H1 (cell line): ENCODE data around the gene SH2D5. TPM values are rescaled to one million over a fixed set of nuclear protein-coding genes. Genes with fewer than 3 reads are reported as not detected.
A peak's percentile ranks its signal among the peaks of the same experiment; 100 is the strongest.

Source experiments
- CTCF ChIA-PET: fragments of 300-600 bp; sonication (Branson Sonifier 250); formaldehyde crosslinking; loops from one replicate; lab custom pipeline; 2021; ENCODE audit not compliant: partially characterized antibody; lab: Charles Lee
- POLR2A ChIA-PET: fragments of 300-600 bp; sonication (Branson Sonifier 250); formaldehyde crosslinking; loops from one replicate; lab custom pipeline; 2021; ENCODE audit warnings: inconsistent platforms; ENCODE audit not compliant: partially characterized antibody; lab: Charles Lee
- DNase-seq, 2 experiments: peaks; one replicate each; pipeline versions ENCODE4 v3.0.0 to v3.0.0-alpha.2; 2010 to 2022; ENCODE audit warnings: low spot score in 2 of 2, low read depth in 1 of 2, mixed read lengths in 1 of 2
- FAIRE-seq: peaks from 2 replicates; lab custom pipeline; 2011; peaks lifted over from hg19 to GRCh38; lab: Jason Lieb, UNC
- H2AFZ ChIP-seq: 2 replicates; pipeline ENCODE4 v1.8.1; 2012; ENCODE audit warnings: low read length, inconsistent platforms
- H2AK5ac ChIP-seq: 2 replicates; pipeline ENCODE4 v1.6.1; 2013; ENCODE audit warnings: low read depth, low read length
- H2BK120ac ChIP-seq: replicated peaks from 2 replicates; pipeline ENCODE3; 2013; ENCODE audit warnings: low read depth, low read length, inconsistent platforms
- H2BK12ac ChIP-seq: 2 replicates; pipeline ENCODE4 v1.6.1; 2013; ENCODE audit warnings: low read depth, low read length
- H2BK15ac ChIP-seq: 2 replicates; pipeline ENCODE4 v1.6.1; 2013; ENCODE audit warnings: low read length
- H2BK20ac ChIP-seq: 2 replicates; pipeline ENCODE4 v1.6.1; 2013; ENCODE audit warnings: low read length
- H2BK5ac ChIP-seq: 2 replicates; pipeline ENCODE4 v1.6.1; 2013; ENCODE audit warnings: low read depth, low read length
- H3K14ac ChIP-seq: 2 replicates; pipeline ENCODE4 v1.6.1; 2013; ENCODE audit warnings: inconsistent platforms; ENCODE audit not compliant: insufficient read length
- H3K18ac ChIP-seq: 2 replicates; pipeline ENCODE4 v1.6.1; 2013; ENCODE audit warnings: low read length; ENCODE audit errors: extremely low read depth
- H3K23ac ChIP-seq: 2 replicates; pipeline ENCODE4 v1.6.1; 2013; ENCODE audit warnings: inconsistent platforms; ENCODE audit not compliant: insufficient read length
- H3K23me2 ChIP-seq: 2 replicates; pipeline ENCODE4 v1.6.1; 2013; ENCODE audit warnings: low read depth, low read length
- H3K27ac ChIP-seq: 2 replicates; pipeline ENCODE4 v1.6.1; 2011; ENCODE audit warnings: low read depth, low read length, inconsistent platforms
- H3K27me3 ChIP-seq, 4 experiments: replicated peaks in 1 of 4; 1 replicate in 1 of 4; 2 replicates in 3 of 4; pipeline versions ENCODE4 v1.6.1 to v1.8.1; 2011 to 2013; ENCODE audit warnings: low read length in 3 of 4, mild to moderate bottlenecking in 3 of 4, inconsistent platforms in 2 of 4, mixed read lengths in 2 of 4, moderate library complexity in 1 of 4; ENCODE audit not compliant: control insufficient read depth in 3 of 4, insufficient read depth in 3 of 4; ENCODE audit errors: extremely low read depth in 1 of 4
- H3K36me3 ChIP-seq, 4 experiments: 2 replicates each; pipeline versions ENCODE4 v1.6.1 to v1.8.1; 2011 to 2013; ENCODE audit warnings: mild to moderate bottlenecking in 4 of 4, low read length in 3 of 4, moderate library complexity in 2 of 4, control low read depth in 1 of 4, inconsistent platforms in 1 of 4; ENCODE audit not compliant: insufficient read depth in 4 of 4, control insufficient read depth in 2 of 4
- H3K4ac ChIP-seq: replicated peaks from 2 replicates; pipeline ENCODE3; 2013; ENCODE audit warnings: low read length, low read depth, mixed read lengths, inconsistent platforms; ENCODE audit not compliant: insufficient read length
- H3K4me1 ChIP-seq, 4 experiments: replicated peaks in 1 of 4; 1 replicate in 1 of 4; 2 replicates in 3 of 4; pipeline versions ENCODE4 v1.6.1 to v1.8.1; 2011 to 2013; ENCODE audit warnings: low read length in 3 of 4, inconsistent platforms in 2 of 4, mixed read lengths in 1 of 4; ENCODE audit not compliant: insufficient read depth in 4 of 4, control insufficient read depth in 3 of 4
- H3K4me2 ChIP-seq, 2 experiments: 2 replicates each; pipeline versions ENCODE4 v1.6.1 to v1.8.1; 2011 to 2013; ENCODE audit warnings: low read depth in 2 of 2, low read length in 2 of 2, control low read depth in 1 of 2, inconsistent platforms in 1 of 2, mild to moderate bottlenecking in 1 of 2; ENCODE audit not compliant: insufficient read depth in 1 of 2
- H3K4me3 ChIP-seq, 4 experiments: fragments of 200-600, 300-600 bp in 1 of 4; sonication (generic), shearing (Covaris generic), sonication (Bioruptor Twin) in 1 of 4; 2 replicates each; pipeline versions ENCODE4 v1.5.1 to v1.8.1; 2011 to 2016; ENCODE audit warnings: low read length in 4 of 4, low read depth in 3 of 4, control low read depth in 2 of 4, inconsistent platforms in 2 of 4, mild to moderate bottlenecking in 2 of 4, mixed read lengths in 1 of 4, moderate library complexity in 1 of 4; ENCODE audit not compliant: insufficient read depth in 2 of 4; ENCODE audit errors: extremely low read depth in 1 of 4
- H3K56ac ChIP-seq: replicated peaks from 2 replicates; pipeline ENCODE3; 2013; ENCODE audit warnings: low read depth, mild to moderate bottlenecking, mixed read lengths, low read length, inconsistent platforms; ENCODE audit not compliant: insufficient read length
- H3K79me1 ChIP-seq: 2 replicates; pipeline ENCODE4 v1.6.1; 2013; ENCODE audit warnings: low read depth, low read length, control low read depth
- H3K79me2 ChIP-seq, 2 experiments: 2 replicates each; pipeline versions ENCODE4 v1.6.1 to v1.8.1; 2012 to 2013; ENCODE audit warnings: low read length in 2 of 2, mild to moderate bottlenecking in 2 of 2, inconsistent platforms in 1 of 2; ENCODE audit not compliant: insufficient read depth in 2 of 2, control insufficient read depth in 1 of 2
- H3K9ac ChIP-seq, 4 experiments: replicated peaks in 1 of 4; 1 replicate in 1 of 4; 2 replicates in 3 of 4; pipeline versions ENCODE4 v1.6.1 to v1.8.1; 2011 to 2013; ENCODE audit warnings: low read depth in 3 of 4, low read length in 3 of 4, control low read depth in 2 of 4, mild to moderate bottlenecking in 2 of 4, moderate library complexity in 2 of 4, inconsistent platforms in 1 of 4; ENCODE audit errors: extremely low read depth in 1 of 4
- H3K9me3 ChIP-seq, 2 experiments: 2 replicates each; pipeline versions ENCODE4 v1.6.1 to v1.8.1; 2012 to 2013; ENCODE audit warnings: mild to moderate bottlenecking in 2 of 2, moderate library complexity in 2 of 2, control low read depth in 1 of 2, inconsistent platforms in 1 of 2, low read depth in 1 of 2, low read length in 1 of 2, mixed read lengths in 1 of 2; ENCODE audit not compliant: insufficient read depth in 2 of 2
- H4K20me1 ChIP-seq, 2 experiments: replicated peaks in 1 of 2; 2 replicates each; pipeline versions ENCODE3 to v1.8.1; 2011 to 2013; ENCODE audit warnings: inconsistent platforms in 2 of 2, low read length in 2 of 2, mild to moderate bottlenecking in 1 of 2; ENCODE audit not compliant: insufficient read depth in 2 of 2, control insufficient read depth in 1 of 2
- H4K5ac ChIP-seq: 2 replicates; pipeline ENCODE4 v1.6.1; 2013; ENCODE audit warnings: low read length, low read depth, mixed read lengths, inconsistent platforms; ENCODE audit not compliant: insufficient read length
- H4K8ac ChIP-seq: 2 replicates; pipeline ENCODE4 v1.8.0; 2013; ENCODE audit warnings: mild to moderate bottlenecking, moderate library complexity, low read length, inconsistent platforms; ENCODE audit not compliant: insufficient read depth; ENCODE audit errors: extremely low read depth
- H4K91ac ChIP-seq: replicated peaks from 2 replicates; pipeline ENCODE3; 2013; ENCODE audit warnings: low read length, mixed read lengths, inconsistent platforms; ENCODE audit not compliant: insufficient read length
- TAF7 ChIP-seq: optimal IDR thresholded peaks from 2 replicates; pipeline ENCODE3; 2011; ENCODE audit warnings: low read depth, mild to moderate bottlenecking, inconsistent platforms, low read length, moderate library complexity, borderline replicate concordance
- TBP ChIP-seq: IDR thresholded peaks from 2 replicates; pipeline ENCODE4 v1.6.1; 2011; ENCODE audit warnings: low read depth, low read length, improper control_type of control experiment
- WGBS, 2 experiments: shearing (Covaris generic) in 1 of 2; methylation state at CpG; one replicate each; pipeline versions ENCODE4 v1.1.6 to v1.1.7; 2013 to 2015; ENCODE audit warnings: low lambda C conversion rate in 2 of 2, mixed read lengths in 2 of 2, inconsistent platforms in 1 of 2, low coverage in 1 of 2, missing lambda C conversion rate in 1 of 2; ENCODE audit not compliant: insufficient replicate concordance in 2 of 2, insufficient coverage in 1 of 2, insufficient read length in 1 of 2; ENCODE audit errors: extremely low coverage in 1 of 2, missing lambda C conversion rate in 1 of 2; 5-methylcytosine and 5-hydroxymethylcytosine counted together
- polyA plus RNA-seq, 7 experiments: library from polyadenylated mRNA; depleted of rRNA in 3 of 7; stranded (reverse) in 5 of 7; unstranded in 2 of 7; fragments of >200 nt in 5 of 7; fragments of 200-250 nt in 2 of 7; gene quantifications; 1 replicate in 5 of 7; 2 replicates in 1 of 7; 4 replicates in 1 of 7; pipeline versions ENCODE4 v1.2.1 to v1.2.3, GENCODE V29; 2011 to 2013; ENCODE audit warnings: missing spikeins in 2 of 7, mixed read lengths in 2 of 7
- total RNA-seq: library from RNA; stranded (reverse); fragmentation: NEBNext Ultra II Directional; extraction: Animal tissue kit (Norgen Biotek cat#: 25700); gene quantifications from 2 replicates; pipeline ENCODE4 v1.2.1, GENCODE V29; 2021

Gene SH2D5
- total and polyA plus RNA-seq, 2 of the 8 experiments (the other 6 are each of a cell fraction or from before 2014, with no cell fraction given): 13.2 to 18.4 TPM

GRCh38 chr1:20729990-20730689, 2.4 kb downstream of the SH2D5 start:
- peak overlapping the region; percentile 32; the same call in 1 of the 2 replicates for H2BK20ac ChIP-seq
- DNase-seq (peak in 1 of 2 experiments; percentile 54), FAIRE-seq (no peak)
- peak overlapping the region; percentile 61 to 97 for H3K4me2 ChIP-seq
- no peaks in the 10 kb centered on the region for H3K9me3 ChIP-seq
- peaks cover 2 to 30% (median 27%) of the 10 kb centered on the region in 4 experiments for H3K27me3 ChIP-seq
- H3K56ac ChIP-seq: no peak overlapping the region
- peak overlapping the region; percentile 32 for H3K18ac ChIP-seq
- H2AK5ac ChIP-seq: 0 out of 2 replicates have a peak overlapping the region, but pooled peaks have one; percentile 75
- 55% methylated on average over 19 of the region's 19 CpGs; no CpG with 5 or more reads in 1 of the 2 experiments for WGBS, 2 experiments
- no peak overlapping the region for H4K5ac ChIP-seq
- H3K4me3 ChIP-seq: peak overlapping the region in 1 of 4 experiments; percentile 33; a peak in 3 of 8 replicates
- no peaks in the 10 kb centered on the region for H3K79me1 ChIP-seq
- peaks cover 11% of the 10 kb centered on the region; the same call in 1 of the 2 replicates for H3K23me2 ChIP-seq
- POLR2A ChIA-PET: interaction anchor here (1.6 to 7.8 kb wide), 3 partner anchors 14 to 57 kb away, joined by 10 to 68 read pairs (median 11); partner anchors contain the start of genes HP1BP3 and KIF17
- H3K9ac ChIP-seq: peak overlapping the region in 1 of 4 experiments; percentile 26; a peak in 1 of 7 replicates
- H3K23ac ChIP-seq: no peak overlapping the region
- no peak overlapping the region for H3K14ac ChIP-seq
- H2BK12ac ChIP-seq: peak overlapping the region; percentile 50; the same call in 1 of the 2 replicates
- CTCF ChIA-PET: interaction anchor here (1.3 to 4.6 kb wide), 4 partner anchors 11 to 33 kb away, joined by 3 to 34 read pairs (median 18); partner anchors contain the start of gene KIF17
- H3K36me3 ChIP-seq: no peaks in the 10 kb centered on the region
- no peak overlapping the region for H3K4ac ChIP-seq
- no peak overlapping the region for H4K8ac ChIP-seq
- no peaks in the 10 kb centered on the region; a peak in 1 of 4 replicates for H3K79me2 ChIP-seq
- peaks cover 5 to 46% (median 35%) of the 10 kb centered on the region in 4 experiments for H3K4me1 ChIP-seq
- no peak overlapping the region for H2BK5ac ChIP-seq
- H2BK120ac ChIP-seq: no peak overlapping the region
- peak overlapping the region; percentile 29; the same call in 1 of the 2 replicates for H2BK15ac ChIP-seq
- no peak for TF ChIP-seq TAF7
- TF ChIP-seq TBP: no peak
- H4K91ac ChIP-seq: peak overlapping the region; percentile 39
- H2AFZ ChIP-seq: no peak overlapping the region
- H3K27ac ChIP-seq: no peak overlapping the region
- peaks cover 1 to 3% of the 10 kb centered on the region in 2 experiments for H4K20me1 ChIP-seq
